NCI-H1930 (cell line): ENCODE data around the gene SKAP1.
"Not testable (repeated sequence)": the region's sequence is repeated elsewhere in the genome, so short reads cannot be mapped to it uniquely, and the experiment has no call there.

ENCODE experiments used
- DNase-seq, 2 experiments: peaks; one replicate each; lab custom pipeline; 2025; lab: John Stamatoyannopoulos, UW

Gene SKAP1

DNA sequence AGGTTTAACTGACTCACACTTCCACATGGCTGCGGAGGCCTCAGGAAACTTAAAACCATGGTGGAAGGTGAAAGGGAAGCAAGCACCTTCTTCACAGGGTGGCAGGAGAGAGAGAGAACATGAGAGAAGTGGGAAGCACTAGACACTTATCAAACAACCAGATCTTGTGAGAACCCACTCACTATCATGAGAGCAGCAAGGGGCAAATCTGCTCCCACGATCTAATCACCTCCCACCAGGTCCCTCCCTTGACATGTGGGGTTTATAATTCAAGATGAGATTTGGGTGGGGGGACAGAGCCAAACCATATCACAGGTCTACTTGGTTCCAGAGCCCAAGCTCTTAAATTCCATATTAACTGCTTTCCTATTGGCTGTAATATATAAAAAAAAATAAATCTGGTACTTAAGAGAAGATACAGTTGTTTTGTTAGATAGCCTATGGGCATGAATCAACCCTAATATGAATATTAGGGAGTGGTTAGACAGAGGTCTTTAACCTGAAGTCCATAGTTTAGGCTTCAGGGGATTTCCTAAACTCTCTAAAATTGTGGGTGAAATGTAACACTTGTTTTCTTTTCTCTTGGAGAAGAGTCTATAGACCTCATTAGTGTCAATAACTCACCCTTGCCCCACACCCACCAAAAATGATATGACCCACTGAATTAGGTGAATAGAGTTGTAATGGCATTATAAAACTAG lies 56.7 kb downstream of the SKAP1 start:
- DNase-seq, result no peak

DNA sequence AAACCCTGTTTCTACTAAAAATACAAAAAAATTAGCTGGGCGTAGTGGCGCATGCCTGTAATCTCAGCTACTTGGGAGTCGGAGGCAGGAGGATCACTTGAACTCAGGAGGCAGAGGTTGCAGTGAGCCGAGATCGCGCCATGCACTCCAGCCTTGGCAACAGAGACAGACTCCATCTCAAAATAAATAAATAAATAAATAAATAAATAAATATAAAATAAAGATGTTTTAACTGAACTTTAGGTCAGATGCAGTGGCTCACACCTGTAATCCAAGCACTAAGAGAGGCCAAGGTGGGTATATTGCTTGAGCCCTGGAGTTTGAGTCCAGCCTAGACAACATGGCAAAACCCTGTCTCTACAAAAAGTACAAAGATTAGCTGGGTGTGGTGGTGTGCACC lies 61.0 kb downstream of the SKAP1 start:
- DNase-seq, result not testable (repeated sequence)

- DNase-seq, result no peak
Measured at GRCh38 chr17:48368352-48368908, 61.6 kb downstream of the SKAP1 start.

- DNase-seq, result no peak
Measured at GRCh38 chr17:48363161-48363560, 66.9 kb downstream of the SKAP1 start.

DNA sequence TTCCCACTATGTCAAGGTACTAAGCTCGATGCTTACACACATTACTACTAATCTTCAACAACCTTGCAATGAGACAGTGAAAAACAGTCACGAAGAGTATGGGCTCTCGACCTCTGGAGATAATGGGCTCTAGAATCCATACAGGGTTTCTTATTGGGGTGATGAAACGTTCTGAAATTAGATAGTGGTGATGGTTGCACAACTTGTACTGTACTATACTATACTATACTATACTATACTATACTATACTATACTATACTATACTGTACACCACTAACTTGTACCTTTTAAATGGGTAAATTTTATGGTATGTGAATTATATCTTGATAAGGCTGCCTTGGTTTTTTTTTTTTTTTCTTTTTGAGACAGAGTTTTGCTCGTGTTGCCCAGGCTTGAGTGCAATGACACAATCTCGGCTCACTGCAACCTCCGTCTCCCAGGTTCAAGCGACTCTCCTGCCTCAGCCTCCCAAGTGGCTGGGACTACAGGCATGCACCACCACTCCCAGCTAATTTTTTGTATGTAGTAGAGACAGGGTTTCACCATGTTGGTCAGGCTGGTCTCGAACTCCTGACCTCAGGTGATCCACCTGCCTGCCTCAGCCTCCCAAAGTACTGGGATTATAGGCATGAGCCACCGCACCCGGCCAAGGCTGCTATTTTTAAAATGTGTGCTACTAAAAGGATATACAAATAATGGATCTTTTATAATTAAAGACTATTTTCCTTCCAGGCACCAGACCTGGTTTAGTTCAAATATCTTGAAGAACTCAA lies 69.0 kb downstream of the SKAP1 start:
- DNase-seq, result peak in 1 of 2 experiments; percentile 52

- no peak for DNase-seq
Measured at GRCh38 chr17:48357779-48358602, 72.0 kb downstream of the SKAP1 start.

DNA sequence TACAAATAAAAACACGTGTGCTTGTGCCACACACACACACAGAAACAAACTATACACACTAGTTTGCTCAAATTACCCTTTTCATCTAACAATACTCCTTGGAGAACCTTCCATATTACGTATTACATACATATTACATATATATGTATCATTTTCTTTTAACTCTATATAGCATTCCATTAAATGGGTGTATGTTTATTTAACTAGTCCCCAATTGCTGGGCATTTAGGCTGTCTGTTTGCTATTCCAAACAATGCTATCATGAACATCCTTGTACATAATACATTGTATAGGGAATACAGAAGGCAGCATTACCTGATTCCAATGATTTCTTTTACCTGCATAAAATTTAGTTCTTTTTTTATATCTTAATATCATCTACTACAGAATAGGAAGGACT lies 73.1 kb downstream of the SKAP1 start:
- DNase-seq, result no peak

- no peak for DNase-seq
Measured at GRCh38 chr17:48352630-48353029, 77.4 kb downstream of the SKAP1 start.

- no peak for DNase-seq
Measured at GRCh38 chr17:48351911-48352332, 78.1 kb downstream of the SKAP1 start.

- DNase-seq, result no peak
Measured at GRCh38 chr17:48348352-48348751, 81.7 kb downstream of the SKAP1 start.

- no peak for DNase-seq
Measured at GRCh38 chr17:48347177-48347576, 82.8 kb downstream of the SKAP1 start.

DNA sequence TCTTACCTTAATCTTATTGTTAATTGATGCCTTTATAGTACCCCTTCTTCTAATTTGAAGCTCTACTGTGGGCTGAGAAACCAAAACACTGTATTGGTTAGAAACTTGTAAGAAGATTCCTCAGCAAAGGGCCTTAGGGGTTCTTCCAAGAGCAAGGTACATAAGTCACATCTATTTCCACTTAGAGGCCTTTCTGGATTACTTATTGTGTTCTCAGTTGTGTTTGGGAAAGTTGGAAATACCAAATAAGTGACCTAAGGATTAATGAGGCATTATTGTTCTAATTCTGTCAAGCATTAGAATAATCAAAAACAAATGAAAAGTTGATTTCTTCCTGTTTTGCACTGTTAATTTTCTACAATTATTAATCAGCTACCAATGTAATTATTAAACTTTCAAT lies 85.8 kb downstream of the SKAP1 start:
- no peak for DNase-seq

GRCh38 chr17:48340916-48341315 lies 89.1 kb downstream of the SKAP1 start:
- DNase-seq, result no peak

DNA sequence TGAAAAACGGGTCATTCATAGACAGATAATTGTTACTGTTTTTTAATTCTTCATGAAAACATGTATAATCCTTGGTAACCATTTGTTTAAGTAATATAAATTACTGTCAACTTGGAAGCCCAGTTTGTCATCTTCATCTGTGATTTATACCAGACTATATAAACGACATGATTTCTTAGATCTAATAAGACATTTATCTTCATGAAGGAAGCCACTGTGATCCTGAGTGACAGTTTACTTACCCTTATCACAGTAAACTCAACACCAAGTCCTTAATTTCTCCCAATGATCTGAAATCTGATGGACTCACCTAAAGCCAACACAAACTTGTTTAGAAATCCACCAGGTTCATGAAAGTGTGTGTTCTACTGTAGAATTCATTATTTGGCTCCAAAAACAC lies 91.3 kb downstream of the SKAP1 start:
- DNase-seq, result no peak

DNA sequence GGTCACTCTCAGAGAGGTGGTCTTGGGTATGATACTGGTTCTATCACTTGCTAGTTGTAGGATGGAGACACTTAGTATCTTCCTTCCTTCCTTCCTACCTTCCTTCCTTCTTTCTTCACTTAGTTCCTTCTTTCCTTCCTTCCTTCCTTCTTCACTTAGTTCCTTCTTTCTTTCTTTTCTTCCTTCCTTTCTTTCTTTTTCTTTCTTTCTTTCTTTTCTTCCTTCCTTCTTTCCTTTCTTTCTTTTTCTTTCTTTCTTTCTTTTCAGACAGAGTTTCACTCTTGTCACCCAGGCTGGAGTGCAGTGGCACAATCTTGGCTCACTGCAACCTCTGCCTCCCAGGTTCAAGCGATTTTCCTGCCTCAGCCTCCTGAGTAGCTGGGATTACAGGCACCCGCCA lies 92.1 kb downstream of the SKAP1 start:
- DNase-seq, result not testable (repeated sequence)

- DNase-seq, result no peak
Measured at GRCh38 chr17:48336986-48337385, 93.0 kb downstream of the SKAP1 start.

DNA sequence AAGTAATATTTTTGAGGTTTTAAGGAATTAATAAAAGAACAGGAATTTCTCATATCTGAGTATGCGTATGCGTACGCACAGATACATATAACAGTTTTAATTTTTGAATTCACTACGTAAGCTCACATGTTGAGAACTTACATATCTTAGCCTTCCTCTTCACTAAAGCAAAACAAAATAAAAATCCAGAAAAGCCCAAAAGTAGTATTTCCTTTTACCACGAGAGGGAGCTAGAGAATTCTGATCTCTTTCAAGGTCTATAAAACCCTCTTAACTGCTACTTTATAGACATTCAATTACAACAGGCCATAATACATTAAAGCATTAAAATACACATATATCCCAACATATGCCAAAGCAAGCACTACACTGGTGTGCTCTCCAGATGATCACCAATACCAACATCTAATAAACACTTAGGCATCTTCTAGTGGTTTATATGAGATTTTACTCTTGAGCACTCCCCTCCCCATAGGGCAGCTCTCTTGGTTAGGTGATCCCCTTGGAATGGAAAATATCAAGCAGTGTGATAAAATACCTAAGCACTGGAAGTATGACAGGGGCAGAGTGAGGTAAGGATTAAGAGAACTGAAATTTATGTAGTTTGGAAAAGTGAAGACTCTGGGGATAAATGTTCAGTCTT lies 94.0 kb downstream of the SKAP1 start:
- peak; percentile 7 to 50 for DNase-seq

GRCh38 chr17:48335146-48335784 lies 94.7 kb downstream of the SKAP1 start:
- no peak for DNase-seq

DNA sequence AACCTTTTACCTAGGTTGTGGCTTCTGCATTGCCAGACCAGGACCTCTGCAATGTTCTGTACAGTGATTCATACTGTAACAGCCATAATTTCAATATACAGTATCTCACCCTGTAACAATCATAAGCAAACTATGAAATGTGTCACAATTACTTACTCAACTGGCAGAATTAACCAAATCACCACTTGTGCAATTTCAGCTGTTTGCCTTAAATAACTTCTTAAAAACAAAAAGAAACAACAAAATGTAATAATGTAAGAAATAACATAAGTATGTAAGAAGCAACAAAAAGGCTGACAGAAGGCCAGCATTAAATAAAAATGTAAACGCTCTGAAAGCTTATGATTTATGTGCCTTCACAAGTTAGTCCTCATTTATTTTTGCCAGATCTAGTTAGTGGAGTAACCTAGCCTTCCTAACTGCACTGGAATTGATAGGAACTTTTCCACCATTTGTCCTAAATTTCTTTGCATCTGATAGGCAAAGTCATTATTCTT lies 96.9 kb downstream of the SKAP1 start:
- no peak for DNase-seq

- no peak for DNase-seq
Measured at GRCh38 chr17:48330887-48331286, 99.1 kb downstream of the SKAP1 start.

DNA sequence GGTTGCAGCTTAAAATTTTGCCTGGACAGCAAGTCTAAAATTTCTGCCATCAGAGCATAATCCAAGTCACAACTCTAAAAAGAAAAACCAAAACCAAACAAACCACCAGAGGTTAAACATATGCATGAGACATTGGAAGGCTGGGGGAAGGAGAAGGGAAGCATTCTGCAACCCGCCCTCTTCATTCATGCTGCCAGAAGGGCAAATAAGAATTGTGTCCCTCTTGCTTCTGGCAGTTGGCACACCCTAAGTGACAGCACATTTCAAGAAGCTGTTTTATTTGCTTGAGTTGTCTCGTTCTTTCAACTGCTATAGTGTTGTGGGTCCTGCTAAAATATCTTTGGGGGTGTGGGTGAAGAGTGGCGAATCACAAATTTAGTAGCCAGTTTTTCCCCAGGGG lies 99.6 kb downstream of the SKAP1 start:
- no peak for DNase-seq
